Measurements from ENCODE around the gene HOGA1. TPM values are rescaled to one million over a fixed set of nuclear protein-coding genes. Genes with fewer than 3 reads are reported as not detected.
"Not testable (repeated sequence)": the region's sequence is repeated elsewhere in the genome, so short reads cannot be mapped to it uniquely, and the experiment has no call there.

The HOGA1 gene
- polyA plus RNA-seq, 1 donor (not counting 4 experiments of a cell fraction or from before 2014, with no cell fraction given): 1.0 TPM

GRCh38 chr10:97635577-97635976 is 51.4 kb downstream of the HOGA1 start:
- Histone ChIP-seq H3K36me3 (ENCODE audit: control insufficient read depth in 2 of 2, extremely low read depth in 1 of 2, insufficient read depth in 2 of 2, low read length in 2 of 2) (no peaks in the 10 kb centered on the region), H3K9me3 (ENCODE audit: control insufficient read depth, low read depth, low read length) (no peaks in the 10 kb centered on the region), H3K27me3 (ENCODE audit: control insufficient read depth, extremely low read depth, insufficient read depth, low read length) (no peaks in the 10 kb centered on the region), H3K79me2 (ENCODE audit: control insufficient read depth, insufficient read depth, low read length) (peaks cover 4% of the 10 kb centered on the region), H3K9ac (ENCODE audit: control insufficient read depth, extremely low read depth, insufficient read depth, low read length) (no peak overlapping the region), H4K20me1 (ENCODE audit: control insufficient read depth, extremely low read depth, insufficient read depth, low read length) (no peaks in the 10 kb centered on the region), H3K4me2 (ENCODE audit: control insufficient read depth, extremely low read depth, insufficient read depth, low read depth, low read length) (no peak overlapping the region), H3K4me1 (ENCODE audit: control insufficient read depth, extremely low read depth, insufficient read depth, low read length) (peaks cover 10% of the 10 kb centered on the region), H3K27ac (ENCODE audit: control insufficient read depth, insufficient read depth, low read length) (no peak overlapping the region), H3K9me1 (ENCODE audit: control insufficient read depth, extremely low read depth, insufficient read depth, low read length) (no peaks in the 10 kb centered on the region), H2AFZ (ENCODE audit: control insufficient read depth, low read length) (no peak overlapping the region), H3K4me3 (ENCODE audit: control insufficient read depth in 2 of 3, extremely low read depth in 1 of 3, insufficient read depth in 2 of 3, low read depth in 1 of 3, low read length in 3 of 3) (no peak overlapping the region)
- dilution Hi-C loops (cut with MboI; ENCODE audit: extremely low pct_ligation_motif_present, low sequenced_read_pairs): no loop called here
- TF ChIP-seq CTCF (optimal IDR thresholded peaks at IDR 0.05 in 1 of 3, IDR thresholded peaks at IDR 0.05 in 1 of 3, conservative IDR thresholded peaks at IDR 0.05 in 1 of 3; ENCODE audit: extremely low read depth in 1 of 3, insufficient read depth in 2 of 3, low read length in 3 of 3) (no peak), EZH2 (IDR thresholded peaks at IDR 0.05; ENCODE audit: low read length) (no peak)
- FAIRE-seq: no peak
- DNase-seq (ENCODE audit: low read depth, low spot score): no peak

DNA sequence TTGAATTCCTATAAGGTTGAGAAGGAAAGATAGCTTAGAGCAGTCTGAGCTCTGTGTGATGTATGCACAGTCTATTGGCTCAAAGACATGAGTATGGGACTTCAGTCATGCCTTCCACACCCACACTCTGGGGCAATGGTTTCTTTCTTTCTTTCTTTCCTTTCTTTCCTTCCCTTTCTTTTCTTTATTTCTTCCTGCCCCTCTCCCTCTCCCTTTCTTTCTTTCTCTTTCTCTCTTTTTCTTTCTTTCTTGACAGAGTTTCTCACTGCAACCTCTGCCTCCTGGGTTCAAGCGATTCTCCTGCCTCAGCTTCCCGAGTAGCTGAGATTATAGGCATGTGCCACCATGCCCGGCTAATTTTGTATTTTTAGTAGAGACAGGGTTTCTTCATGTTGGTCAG is 54.9 kb downstream of the HOGA1 start:
- H3K27me3 ChIP-seq (ENCODE audit: control insufficient read depth, extremely low read depth, insufficient read depth, low read length): not testable (repeated sequence)

More for the DNA sequence above, 54.9 kb downstream of the HOGA1 start:
- H2AFZ ChIP-seq (ENCODE audit: control insufficient read depth, low read length); H3K9me1 ChIP-seq (ENCODE audit: control insufficient read depth, extremely low read depth, insufficient read depth, low read length); H4K20me1 ChIP-seq (ENCODE audit: control insufficient read depth, extremely low read depth, insufficient read depth, low read length); H3K9me3 ChIP-seq (ENCODE audit: control insufficient read depth, low read depth, low read length); H3K4me1 ChIP-seq (ENCODE audit: control insufficient read depth, extremely low read depth, insufficient read depth, low read length); H3K4me3 ChIP-seq (ENCODE audit: control insufficient read depth in 2 of 3, extremely low read depth in 1 of 3, insufficient read depth in 2 of 3, low read depth in 1 of 3, low read length in 3 of 3); H3K36me3 ChIP-seq (ENCODE audit: control insufficient read depth in 2 of 2, extremely low read depth in 1 of 2, insufficient read depth in 2 of 2, low read length in 2 of 2); H3K9ac ChIP-seq (ENCODE audit: control insufficient read depth, extremely low read depth, insufficient read depth, low read length); dilution Hi-C loops (cut with MboI; ENCODE audit: extremely low pct_ligation_motif_present, low sequenced_read_pairs); DNase-seq (ENCODE audit: low read depth, low spot score); FAIRE-seq; H3K27ac ChIP-seq (ENCODE audit: control insufficient read depth, insufficient read depth, low read length); H3K4me2 ChIP-seq (ENCODE audit: control insufficient read depth, extremely low read depth, insufficient read depth, low read depth, low read length): not testable (repeated sequence)
- H3K79me2 ChIP-seq (ENCODE audit: control insufficient read depth, insufficient read depth, low read length): peaks cover 33% of the 10 kb centered on the region

Measured in keratinocyte (primary cell).